HepG2 (cell line): ENCODE data around the gene S100P. TPM values are rescaled to one million over a fixed set of nuclear protein-coding genes. Genes with fewer than 3 reads are reported as not detected.

Experiments used
- DNMT1 ChIP-seq: sonication (generic); formaldehyde crosslinking; IDR thresholded peaks from 2 replicates; pipeline ENCODE4 v1.5.1; 2020; ENCODE audit warnings: mild to moderate bottlenecking, missing genetic modification reagents
- FLYWCH1 ChIP-seq: sonication (generic); formaldehyde crosslinking; IDR thresholded peaks from 2 replicates; pipeline ENCODE4 v1.8.1; 2023; ENCODE audit warnings: mild to moderate bottlenecking, missing genetic modification reagents
- HMG20B ChIP-seq: conservative IDR thresholded peaks from 2 replicates; pipeline ENCODE4 v1.6.1; 2016; ENCODE audit warnings: missing genetic modification reagents, missing compliant biosample characterization
- KLF13 ChIP-seq: sonication (generic); formaldehyde crosslinking; IDR thresholded peaks from 2 replicates; pipeline ENCODE4 v1.4.0; 2020; ENCODE audit warnings: mild to moderate bottlenecking, missing genetic modification reagents
- MBD4 ChIP-seq: IDR thresholded peaks from 2 replicates; pipeline ENCODE4 v1.6.1; 2012; ENCODE audit warnings: low read length, inconsistent platforms, borderline replicate concordance
- RAD51 ChIP-seq: fragments of 450-650 bp; IDR thresholded peaks from 2 replicates; pipeline ENCODE4 v1.6.1; 2016; ENCODE audit warnings: borderline replicate concordance
- RARA ChIP-seq: IDR thresholded peaks from 2 replicates; pipeline ENCODE4 v1.6.1; 2016; ENCODE audit warnings: missing genetic modification reagents, missing compliant biosample characterization
- SIX4 ChIP-seq: sonication (generic); formaldehyde crosslinking; IDR thresholded peaks from 2 replicates; pipeline ENCODE4 v1.4.0; 2020; ENCODE audit warnings: missing genetic modification reagents
- TBX2 ChIP-seq: sonication (generic); formaldehyde crosslinking; IDR thresholded peaks from 2 replicates; pipeline ENCODE4 v1.5.0; 2020; ENCODE audit warnings: missing genetic modification reagents, mild to moderate bottlenecking, borderline replicate concordance
- TOE1 ChIP-seq: sonication (generic); formaldehyde crosslinking; IDR thresholded peaks from 2 replicates; pipeline ENCODE4 v1.4.0; 2020; ENCODE audit warnings: mild to moderate bottlenecking, missing genetic modification reagents
- ZNF230 ChIP-seq: sonication (generic); formaldehyde crosslinking; IDR thresholded peaks from 2 replicates; pipeline ENCODE4 v1.4.0; 2020; ENCODE audit warnings: mild to moderate bottlenecking, missing genetic modification reagents
- ZNF263 ChIP-seq: sonication (generic); formaldehyde crosslinking; IDR thresholded peaks from 2 replicates; pipeline ENCODE4 v1.4.0; 2020; ENCODE audit warnings: missing genetic modification reagents
- ZNF331 ChIP-seq: sonication (generic); formaldehyde crosslinking; IDR thresholded peaks from 2 replicates; pipeline ENCODE4 v1.4.0; 2020; ENCODE audit warnings: missing genetic modification reagents
- ZNF563 ChIP-seq: sonication (generic); formaldehyde crosslinking; IDR thresholded peaks from 2 replicates; pipeline ENCODE4 v1.8.0; 2022; ENCODE audit warnings: mild to moderate bottlenecking, moderate library complexity, missing genetic modification reagents
- polyA plus RNA-seq, 8 experiments: library from polyadenylated mRNA; depleted of rRNA in 3 of 8; stranded (reverse) in 7 of 8; unstranded in 1 of 8; fragments of >200 nt; fragmentation: Illumina TruSeq in 4 of 8; extraction: Trizol in 4 of 8; gene quantifications; 2 replicates each; pipeline versions ENCODE4 v1.2.1 to v1.2.3, GENCODE V29; 2011 to 2016; ENCODE audit warnings: low read depth in 4 of 8, missing spikeins in 1 of 8, mixed read lengths in 1 of 8; ENCODE audit not compliant: insufficient read depth in 1 of 8
- total RNA-seq, 5 experiments: library from RNA; depleted of rRNA; stranded (reverse); fragments of >200 nt; fragmentation: Illumina TruSeq; extraction: Trizol; gene quantifications; 2 replicates each; pipeline ENCODE4 v1.2.3, GENCODE V29; 2016; ENCODE audit warnings: low read depth in 1 of 5
- TF ChIP-seq, protein P1 (sequence below): sonication (generic); formaldehyde crosslinking; IDR thresholded peaks from 2 replicates; pipeline ENCODE4 v1.8.1; 2023; ENCODE audit warnings: missing genetic modification reagents, inconsistent platforms, borderline replicate concordance
- TF ChIP-seq, protein P2 (sequence below): sonication (generic); formaldehyde crosslinking; IDR thresholded peaks from 2 replicates; pipeline ENCODE4 v1.4.0; 2020; ENCODE audit warnings: mild to moderate bottlenecking, missing genetic modification reagents
- TF ChIP-seq, protein P3 (sequence below): sonication (generic); formaldehyde crosslinking; IDR thresholded peaks from 2 replicates; pipeline ENCODE4 v1.5.0; 2020; ENCODE audit warnings: missing genetic modification reagents
- TF ChIP-seq, protein P4 (sequence below): sonication (generic); formaldehyde crosslinking; IDR thresholded peaks from 2 replicates; pipeline ENCODE4 v1.5.0; 2020; ENCODE audit warnings: mild to moderate bottlenecking, missing genetic modification reagents
- TF ChIP-seq, protein P5 (sequence below): sonication (generic); formaldehyde crosslinking; IDR thresholded peaks from 2 replicates; pipeline ENCODE4 v1.8.0; 2022; ENCODE audit warnings: mild to moderate bottlenecking, missing genetic modification reagents, moderate library complexity
- TF ChIP-seq, protein P6 (sequence below): sonication (generic); formaldehyde crosslinking; conservative IDR thresholded peaks from 2 replicates; pipeline ENCODE4 v1.8.0; 2022; ENCODE audit warnings: mild to moderate bottlenecking, moderate library complexity, missing genetic modification reagents
- TF ChIP-seq, protein P7 (sequence below): sonication (generic); formaldehyde crosslinking; IDR thresholded peaks from 2 replicates; pipeline ENCODE4 v1.4.0; 2020; ENCODE audit warnings: mild to moderate bottlenecking, missing genetic modification reagents

Gene S100P
- total and polyA plus RNA-seq, 2 of the 13 experiments (the other 11 are each of a cell fraction or from before 2014, with no cell fraction given) = 278 to 1,649 TPM

DNA sequence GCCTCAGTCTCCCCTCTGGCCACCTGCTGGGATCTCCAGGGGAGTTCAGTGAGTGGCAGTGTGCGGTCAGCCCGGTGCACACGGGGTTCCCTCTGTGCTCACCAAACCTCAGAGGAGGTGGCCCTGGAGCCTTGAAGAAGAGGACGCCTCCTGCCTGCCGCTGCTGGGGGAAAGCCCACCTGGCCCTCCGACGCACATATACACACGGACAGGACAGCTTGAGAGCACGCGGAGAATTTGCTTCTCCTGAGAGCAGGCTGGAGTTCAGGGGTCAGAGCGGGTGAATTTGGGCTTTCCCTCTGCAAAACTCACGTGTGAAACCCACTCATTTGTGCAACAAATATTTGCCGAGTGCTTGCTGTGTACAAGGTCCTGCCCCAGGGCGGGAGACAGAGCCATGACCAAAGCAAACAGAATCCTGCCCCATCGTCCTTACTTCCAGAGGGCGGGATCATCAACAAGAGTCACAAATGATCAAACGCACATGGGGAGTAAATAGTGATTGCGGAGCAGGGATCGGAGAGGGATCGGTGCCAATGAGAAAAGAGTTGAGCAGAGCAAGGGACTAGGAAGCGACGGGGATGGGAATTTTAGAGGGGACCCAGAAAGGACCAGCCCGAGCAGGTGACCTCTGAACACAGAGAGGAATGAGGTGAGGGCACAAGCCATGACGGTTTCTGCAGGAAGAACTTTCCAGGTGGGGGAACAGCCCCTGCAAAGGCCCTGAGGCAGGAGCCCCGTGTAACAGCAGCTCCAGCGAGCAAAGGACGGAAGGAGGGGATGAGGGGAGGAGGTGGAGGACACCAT lies 39.9 kb downstream of the S100P start (continued):
- TF ChIP-seq, protein P1, sequence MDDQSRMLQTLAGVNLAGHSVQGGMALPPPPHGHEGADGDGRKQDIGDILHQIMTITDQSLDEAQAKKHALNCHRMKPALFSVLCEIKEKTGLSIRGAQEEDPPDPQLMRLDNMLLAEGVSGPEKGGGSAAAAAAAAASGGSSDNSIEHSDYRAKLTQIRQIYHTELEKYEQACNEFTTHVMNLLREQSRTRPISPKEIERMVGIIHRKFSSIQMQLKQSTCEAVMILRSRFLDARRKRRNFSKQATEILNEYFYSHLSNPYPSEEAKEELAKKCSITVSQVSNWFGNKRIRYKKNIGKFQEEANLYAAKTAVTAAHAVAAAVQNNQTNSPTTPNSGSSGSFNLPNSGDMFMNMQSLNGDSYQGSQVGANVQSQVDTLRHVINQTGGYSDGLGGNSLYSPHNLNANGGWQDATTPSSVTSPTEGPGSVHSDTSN (CRISPR knock-in tag) = no peak
- peak; percentile 89 for TF ChIP-seq RARA (CRISPR knock-in tag)
- TF ChIP-seq ZNF331 (CRISPR knock-in tag) = peak; percentile 18; the same call in 1 of the 2 replicates
- peak; percentile 65; the same call in 1 of the 2 replicates for TF ChIP-seq HMG20B (CRISPR knock-in tag)
- TF ChIP-seq, protein P2, sequence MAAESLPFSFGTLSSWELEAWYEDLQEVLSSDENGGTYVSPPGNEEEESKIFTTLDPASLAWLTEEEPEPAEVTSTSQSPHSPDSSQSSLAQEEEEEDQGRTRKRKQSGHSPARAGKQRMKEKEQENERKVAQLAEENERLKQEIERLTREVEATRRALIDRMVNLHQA (CRISPR knock-in tag) = no peak
- TF ChIP-seq, protein P3, sequence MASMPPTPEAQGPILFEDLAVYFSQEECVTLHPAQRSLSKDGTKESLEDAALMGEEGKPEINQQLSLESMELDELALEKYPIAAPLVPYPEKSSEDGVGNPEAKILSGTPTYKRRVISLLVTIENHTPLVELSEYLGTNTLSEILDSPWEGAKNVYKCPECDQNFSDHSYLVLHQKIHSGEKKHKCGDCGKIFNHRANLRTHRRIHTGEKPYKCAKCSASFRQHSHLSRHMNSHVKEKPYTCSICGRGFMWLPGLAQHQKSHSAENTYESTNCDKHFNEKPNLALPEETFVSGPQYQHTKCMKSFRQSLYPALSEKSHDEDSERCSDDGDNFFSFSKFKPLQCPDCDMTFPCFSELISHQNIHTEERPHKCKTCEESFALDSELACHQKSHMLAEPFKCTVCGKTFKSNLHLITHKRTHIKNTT = no peak
- TF ChIP-seq DNMT1 (CRISPR knock-in tag) = no peak
- TF ChIP-seq KLF13 = no peak
- TF ChIP-seq FLYWCH1 (CRISPR knock-in tag) = no peak
- TF ChIP-seq, protein P4, sequence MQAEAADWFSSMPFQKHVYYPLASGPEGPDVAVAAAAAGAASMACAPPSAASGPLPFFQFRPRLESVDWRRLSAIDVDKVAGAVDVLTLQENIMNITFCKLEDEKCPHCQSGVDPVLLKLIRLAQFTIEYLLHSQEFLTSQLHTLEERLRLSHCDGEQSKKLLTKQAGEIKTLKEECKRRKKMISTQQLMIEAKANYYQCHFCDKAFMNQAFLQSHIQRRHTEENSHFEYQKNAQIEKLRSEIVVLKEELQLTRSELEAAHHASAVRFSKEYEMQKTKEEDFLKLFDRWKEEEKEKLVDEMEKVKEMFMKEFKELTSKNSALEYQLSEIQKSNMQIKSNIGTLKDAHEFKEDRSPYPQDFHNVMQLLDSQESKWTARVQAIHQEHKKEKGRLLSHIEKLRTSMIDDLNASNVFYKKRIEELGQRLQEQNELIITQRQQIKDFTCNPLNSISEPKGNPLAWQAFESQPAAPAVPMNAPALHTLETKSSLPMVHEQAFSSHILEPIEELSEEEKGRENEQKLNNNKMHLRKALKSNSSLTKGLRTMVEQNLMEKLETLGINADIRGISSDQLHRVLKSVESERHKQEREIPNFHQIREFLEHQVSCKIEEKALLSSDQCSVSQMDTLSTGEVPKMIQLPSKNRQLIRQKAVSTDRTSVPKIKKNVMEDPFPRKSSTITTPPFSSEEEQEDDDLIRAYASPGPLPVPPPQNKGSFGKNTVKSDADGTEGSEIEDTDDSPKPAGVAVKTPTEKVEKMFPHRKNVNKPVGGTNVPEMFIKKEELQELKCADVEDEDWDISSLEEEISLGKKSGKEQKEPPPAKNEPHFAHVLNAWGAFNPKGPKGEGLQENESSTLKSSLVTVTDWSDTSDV = peak; percentile 92
- no peak for TF ChIP-seq RAD51
- TF ChIP-seq, protein P5, sequence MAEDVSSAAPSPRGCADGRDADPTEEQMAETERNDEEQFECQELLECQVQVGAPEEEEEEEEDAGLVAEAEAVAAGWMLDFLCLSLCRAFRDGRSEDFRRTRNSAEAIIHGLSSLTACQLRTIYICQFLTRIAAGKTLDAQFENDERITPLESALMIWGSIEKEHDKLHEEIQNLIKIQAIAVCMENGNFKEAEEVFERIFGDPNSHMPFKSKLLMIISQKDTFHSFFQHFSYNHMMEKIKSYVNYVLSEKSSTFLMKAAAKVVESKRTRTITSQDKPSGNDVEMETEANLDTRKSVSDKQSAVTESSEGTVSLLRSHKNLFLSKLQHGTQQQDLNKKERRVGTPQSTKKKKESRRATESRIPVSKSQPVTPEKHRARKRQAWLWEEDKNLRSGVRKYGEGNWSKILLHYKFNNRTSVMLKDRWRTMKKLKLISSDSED (CRISPR knock-in tag) = no peak; the same call in 1 of the 2 replicates
- TF ChIP-seq TBX2 = peak; percentile 90
- no peak for TF ChIP-seq ZNF563 (CRISPR knock-in tag)
- TF ChIP-seq MBD4 = no peak
- TF ChIP-seq ZNF230 (CRISPR knock-in tag) = peak; percentile 72; the same call in 1 of the 2 replicates
- TF ChIP-seq, protein P6, sequence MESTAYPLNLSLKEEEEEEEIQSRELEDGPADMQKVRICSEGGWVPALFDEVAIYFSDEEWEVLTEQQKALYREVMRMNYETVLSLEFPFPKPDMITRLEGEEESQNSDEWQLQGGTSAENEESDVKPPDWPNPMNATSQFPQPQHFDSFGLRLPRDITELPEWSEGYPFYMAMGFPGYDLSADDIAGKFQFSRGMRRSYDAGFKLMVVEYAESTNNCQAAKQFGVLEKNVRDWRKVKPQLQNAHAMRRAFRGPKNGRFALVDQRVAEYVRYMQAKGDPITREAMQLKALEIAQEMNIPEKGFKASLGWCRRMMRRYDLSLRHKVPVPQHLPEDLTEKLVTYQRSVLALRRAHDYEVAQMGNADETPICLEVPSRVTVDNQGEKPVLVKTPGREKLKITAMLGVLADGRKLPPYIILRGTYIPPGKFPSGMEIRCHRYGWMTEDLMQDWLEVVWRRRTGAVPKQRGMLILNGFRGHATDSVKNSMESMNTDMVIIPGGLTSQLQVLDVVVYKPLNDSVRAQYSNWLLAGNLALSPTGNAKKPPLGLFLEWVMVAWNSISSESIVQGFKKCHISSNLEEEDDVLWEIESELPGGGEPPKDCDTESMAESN (CRISPR knock-in tag) = peak; percentile 94
- TF ChIP-seq, protein P7, sequence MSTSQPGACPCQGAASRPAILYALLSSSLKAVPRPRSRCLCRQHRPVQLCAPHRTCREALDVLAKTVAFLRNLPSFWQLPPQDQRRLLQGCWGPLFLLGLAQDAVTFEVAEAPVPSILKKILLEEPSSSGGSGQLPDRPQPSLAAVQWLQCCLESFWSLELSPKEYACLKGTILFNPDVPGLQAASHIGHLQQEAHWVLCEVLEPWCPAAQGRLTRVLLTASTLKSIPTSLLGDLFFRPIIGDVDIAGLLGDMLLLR (CRISPR knock-in tag) = no peak; the same call in 1 of the 2 replicates
- TF ChIP-seq ZNF263 (CRISPR knock-in tag) = peak; percentile 75
- TF ChIP-seq TOE1 (CRISPR knock-in tag) = no peak
- no peak for TF ChIP-seq SIX4 (CRISPR knock-in tag)
